ENCODE data around the gene VPS16.
A peak's percentile ranks its signal among the peaks of the same experiment; 100 is the strongest.

VPS16 gene

DNA sequence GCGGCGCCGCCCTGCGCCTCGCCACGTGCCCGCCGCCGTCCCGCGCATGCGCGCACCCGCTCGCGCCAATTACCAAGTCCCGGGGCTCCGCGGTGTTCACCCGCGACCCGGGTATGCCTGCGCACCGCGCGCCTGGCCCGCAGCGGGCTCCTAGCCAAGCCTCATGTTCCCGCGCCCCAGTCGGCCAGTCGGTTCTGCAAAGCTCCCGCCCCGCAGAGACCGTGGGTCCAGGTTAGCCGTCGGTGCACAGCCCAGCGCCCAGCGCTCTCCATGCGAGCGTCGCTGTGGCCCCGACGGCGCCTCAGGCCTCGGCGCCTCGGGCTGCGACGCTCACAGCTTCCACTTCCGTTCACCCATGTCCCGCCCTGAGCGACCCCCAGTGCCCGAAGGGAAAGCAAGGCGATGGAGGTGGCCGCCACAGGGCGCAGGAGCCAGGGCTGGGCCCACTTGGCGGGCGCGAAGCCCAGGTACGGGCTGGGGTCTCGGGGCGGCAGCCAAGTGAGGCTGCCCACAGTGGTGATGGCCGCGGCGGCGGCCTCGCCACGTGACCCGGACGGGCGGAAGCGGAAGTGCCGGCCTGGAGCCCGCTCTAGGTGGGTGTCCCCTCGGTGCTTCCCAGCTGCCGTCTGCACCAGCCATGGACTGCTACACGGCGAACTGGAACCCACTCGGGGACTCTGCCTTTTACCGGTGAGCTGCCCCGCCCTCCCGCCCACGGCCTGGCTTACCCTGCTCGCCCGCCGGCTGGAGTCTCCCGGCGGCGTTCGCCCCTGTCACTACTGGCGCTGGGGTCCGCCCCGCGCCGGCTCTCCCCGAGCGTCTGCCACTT, at the start of gene VPS16, which contains the start of gene PCED1A:
VPS16 (plus strand) TSS at position 608 of the 829 bp plus-strand sequence; CDS start at position 638, 30 bp downstream.
PCED1A (minus strand) TSS at position 518 of the 829 bp plus-strand sequence. CDS start 743 bp downstream, outside the sequence.
- DNase-seq (ENCODE audit: low spot score): peak; percentile 71

DNA sequence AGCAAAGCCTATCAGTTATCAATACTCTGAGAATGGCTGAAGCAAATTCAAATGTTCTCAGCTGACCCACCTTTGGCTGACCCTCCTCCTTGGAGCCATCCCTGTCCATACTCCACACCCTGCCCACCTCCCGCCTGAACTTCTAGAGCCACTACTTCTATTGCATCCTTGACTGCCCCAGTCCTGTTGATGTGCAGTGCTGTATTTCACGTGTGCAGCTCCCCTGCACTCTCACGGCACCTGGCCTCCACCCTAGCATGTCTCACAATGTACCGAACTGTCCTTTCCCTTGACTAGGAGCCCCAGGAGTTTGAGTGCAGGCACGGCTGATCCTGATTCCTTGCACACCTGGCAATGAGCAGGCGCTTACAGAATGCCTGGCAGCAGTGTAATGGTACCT, 47.1 kb upstream of the VPS16 start:
- DNase-seq (ENCODE audit: low spot score): no peak

DNA sequence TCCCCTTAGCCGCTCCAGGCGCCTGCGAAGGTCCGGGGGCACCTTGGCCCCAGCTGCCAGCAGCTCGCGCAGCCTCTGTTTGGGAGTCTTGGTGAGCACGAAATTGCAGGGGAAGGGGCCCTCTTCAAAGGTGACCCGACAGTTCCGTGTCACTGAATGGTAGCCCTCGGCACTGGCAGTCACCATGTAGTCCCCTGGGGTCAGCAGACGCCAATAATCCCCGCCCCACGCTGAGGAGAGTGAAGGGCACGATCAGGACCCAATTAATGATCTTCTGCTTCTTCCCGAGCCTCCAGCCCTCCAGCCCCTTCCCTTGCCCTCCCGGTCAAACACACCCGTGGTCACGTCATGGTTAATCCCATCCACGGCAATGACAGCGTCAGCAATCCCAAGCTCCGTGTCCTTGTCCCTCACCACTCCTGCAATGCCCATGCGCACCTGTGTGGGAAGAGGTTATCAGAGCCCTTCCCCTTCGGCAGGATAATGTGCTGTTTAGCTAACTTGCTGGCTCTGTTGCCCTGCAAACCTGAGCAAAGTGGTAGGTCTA, 46.3 kb upstream of the VPS16 start:
- no peak for DNase-seq (ENCODE audit: low spot score)

GRCh38 chr20:2794866-2795447, 45.6 kb upstream of the VPS16 start:
- no peak for DNase-seq (ENCODE audit: low spot score)

GRCh38 chr20:2795451-2795850, 45.1 kb upstream of the VPS16 start:
- no peak for DNase-seq (ENCODE audit: low spot score)

- DNase-seq (ENCODE audit: low spot score): no peak
Observed at GRCh38 chr20:2796011-2796660, 44.4 kb upstream of the VPS16 start.

- DNase-seq (ENCODE audit: low spot score): no peak
Observed at GRCh38 chr20:2797136-2797983, 43.2 kb upstream of the VPS16 start.

DNA sequence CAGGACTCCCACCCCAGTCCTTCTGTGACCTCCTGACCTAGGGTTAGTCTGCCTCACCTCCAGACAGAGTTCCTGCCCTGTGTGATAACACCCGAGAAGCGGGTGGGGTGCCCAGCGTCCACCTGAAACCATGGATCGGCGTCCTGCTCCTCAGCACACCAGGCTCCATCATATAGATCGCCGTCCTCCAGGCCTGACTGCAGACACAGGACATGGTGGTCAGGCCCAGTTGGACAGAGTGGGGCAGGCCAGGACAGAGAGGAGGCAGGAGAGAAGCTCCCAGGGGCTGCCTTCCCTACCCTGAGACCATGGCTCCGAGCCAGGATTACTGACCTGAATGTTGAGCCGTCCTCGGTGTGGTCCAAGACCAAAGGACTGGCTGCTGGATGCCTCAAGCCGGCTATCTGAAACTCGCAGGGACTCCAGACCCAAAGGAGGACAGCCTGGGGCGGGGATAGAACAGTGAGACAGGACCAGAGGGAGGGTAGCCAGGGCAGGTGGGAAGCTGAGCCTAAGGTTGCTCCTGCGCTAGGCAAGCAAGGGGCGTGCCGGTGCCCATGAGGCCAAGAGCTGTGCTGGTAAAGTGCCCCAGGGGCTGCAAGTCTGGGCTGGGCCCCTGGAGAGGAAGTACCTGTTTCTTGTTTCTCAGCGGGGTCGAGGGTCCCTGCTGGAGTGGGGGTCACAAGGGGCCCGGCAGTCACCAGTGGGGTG, 42.3 kb upstream of the VPS16 start:
- no peak for DNase-seq (ENCODE audit: low spot score)

GRCh38 chr20:2798814-2799213, 41.7 kb upstream of the VPS16 start:
- DNase-seq (ENCODE audit: low spot score): no peak

DNA sequence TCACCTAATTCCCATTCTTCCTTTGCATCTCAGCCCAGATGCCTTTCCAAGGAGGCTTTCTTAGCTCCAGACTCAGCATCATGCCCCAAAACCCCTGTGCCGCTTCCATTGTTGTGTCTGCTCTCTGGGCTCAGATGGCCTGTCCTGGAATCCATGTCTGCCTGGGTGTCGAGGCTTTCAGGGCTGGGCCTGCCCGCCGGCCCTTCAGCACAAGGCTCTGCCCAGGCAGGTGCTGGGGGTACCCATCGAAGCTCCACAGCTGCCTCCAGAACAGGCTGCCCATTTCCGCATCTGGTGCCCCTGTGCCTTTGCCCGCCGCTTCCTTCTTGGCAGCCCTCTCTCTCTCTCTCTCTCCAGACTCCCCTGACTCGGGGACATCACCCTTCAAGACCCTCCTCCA, 41.3 kb upstream of the VPS16 start:
- no peak for DNase-seq (ENCODE audit: low spot score)

GRCh38 chr20:2799688-2800520, 40.6 kb upstream of the VPS16 start:
- no peak for DNase-seq (ENCODE audit: low spot score)

DNA sequence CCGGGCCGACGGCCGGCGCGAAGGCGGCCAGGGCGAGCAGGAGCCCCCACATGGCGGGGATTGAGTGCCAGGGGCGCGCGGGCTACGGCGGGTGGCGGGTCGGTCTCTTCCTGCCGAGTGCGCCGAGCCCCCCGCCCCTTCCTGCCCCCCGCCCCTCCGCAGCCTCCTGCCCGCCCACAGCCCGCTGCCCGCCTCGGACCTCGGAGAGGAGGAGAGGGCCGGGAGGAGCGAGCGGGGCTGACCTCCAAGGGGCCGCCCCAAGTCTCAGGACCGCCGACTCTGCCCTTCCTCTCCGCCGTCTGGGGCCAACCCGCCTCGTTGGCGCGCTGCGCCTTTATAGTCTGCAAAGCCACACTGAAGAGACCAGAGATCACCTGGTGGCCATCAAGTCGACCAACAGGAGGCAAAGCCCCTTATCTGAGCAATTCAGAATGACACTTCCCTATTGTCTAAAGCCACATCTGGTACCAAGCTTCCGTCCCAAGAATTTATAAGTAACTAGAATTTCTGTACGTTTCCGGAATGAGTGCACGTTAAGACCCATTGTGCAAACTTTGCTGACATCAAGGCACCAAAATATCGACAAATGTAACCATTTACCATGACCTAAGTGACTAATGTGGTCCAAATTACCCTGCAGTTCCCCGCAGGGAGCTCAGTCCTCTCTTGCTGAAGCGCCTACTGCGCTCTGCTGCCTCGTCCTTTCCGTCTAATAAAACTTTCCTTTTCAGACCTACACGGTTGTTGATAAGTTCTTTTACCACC, 39.8 kb upstream of the VPS16 start, which contains the start of gene CPXM1:
CPXM1 (minus strand) TSS at position 107 of the 765 bp plus-strand sequence; CDS start at position 52, 55 bp downstream.
- no peak for DNase-seq (ENCODE audit: low spot score)

DNA sequence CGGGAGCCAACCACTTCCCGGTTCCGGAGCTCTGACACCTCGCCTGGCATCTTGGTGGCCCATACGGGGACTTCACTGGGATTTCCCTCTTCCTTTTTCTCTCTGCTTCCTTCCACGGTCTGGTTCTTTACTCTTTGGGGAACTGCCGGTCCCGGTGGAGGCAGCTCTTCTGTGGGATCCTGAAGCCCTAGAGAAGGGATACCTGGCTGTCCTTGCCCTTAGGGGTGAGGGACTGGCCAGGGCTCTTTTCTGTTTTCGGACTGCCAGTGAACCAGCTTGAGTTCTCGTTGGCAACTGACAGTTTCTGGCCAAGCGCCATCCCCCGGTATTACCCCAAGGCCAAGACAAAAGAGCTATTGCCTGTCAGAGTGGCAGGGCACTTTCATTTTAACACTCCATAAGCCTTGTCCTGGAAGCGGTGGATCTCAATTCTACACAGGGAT, 39.2 kb upstream of the VPS16 start:
- no peak for DNase-seq (ENCODE audit: low spot score)

GRCh38 chr20:2804041-2804828, 36.3 kb upstream of the VPS16 start:
- no peak for DNase-seq (ENCODE audit: low spot score)

GRCh38 chr20:2804852-2805688, 35.5 kb upstream of the VPS16 start:
- no peak for DNase-seq (ENCODE audit: low spot score)

DNA sequence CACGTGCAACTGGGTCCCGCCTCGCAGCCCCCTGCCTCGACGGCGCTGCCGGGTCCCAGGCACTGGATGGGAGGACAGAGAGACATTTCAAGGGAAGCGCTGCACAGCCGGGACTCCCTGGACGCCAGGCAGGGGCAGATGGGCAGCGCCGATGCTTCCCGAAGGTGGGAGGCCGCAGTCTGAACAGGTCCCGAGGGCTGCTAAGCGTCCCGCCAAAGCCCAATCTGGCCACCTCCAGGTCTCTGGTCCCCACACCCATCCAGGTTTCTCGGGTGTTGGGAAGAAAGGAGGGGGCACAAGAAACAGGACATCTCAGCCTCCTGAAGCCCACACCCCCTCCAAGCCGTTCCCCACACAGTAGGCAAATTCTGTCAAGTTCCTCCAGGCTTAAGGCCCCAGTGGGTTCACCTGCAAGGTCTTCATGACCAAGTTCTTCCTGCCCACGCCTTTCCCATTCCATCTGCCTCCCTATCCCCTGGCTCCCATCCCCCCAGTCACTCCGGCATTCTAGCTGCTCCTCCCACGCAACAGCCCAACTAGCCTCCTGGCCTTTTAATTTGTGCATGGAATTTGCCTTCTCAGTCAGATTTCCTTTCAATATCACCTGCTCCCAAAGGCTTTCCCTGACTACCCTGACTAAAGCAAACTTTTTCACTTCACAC, 34.7 kb upstream of the VPS16 start:
- no peak for DNase-seq (ENCODE audit: low spot score)

- DNase-seq (ENCODE audit: low spot score): no peak
Observed at GRCh38 chr20:2806351-2806701, 34.2 kb upstream of the VPS16 start.
